Measurements from ENCODE around the gene CDC42EP1.
"Not testable (repeated sequence)": the region's sequence is repeated elsewhere in the genome, so short reads cannot be mapped to it uniquely, and the experiment has no call there.

Gene CDC42EP1

DNA sequence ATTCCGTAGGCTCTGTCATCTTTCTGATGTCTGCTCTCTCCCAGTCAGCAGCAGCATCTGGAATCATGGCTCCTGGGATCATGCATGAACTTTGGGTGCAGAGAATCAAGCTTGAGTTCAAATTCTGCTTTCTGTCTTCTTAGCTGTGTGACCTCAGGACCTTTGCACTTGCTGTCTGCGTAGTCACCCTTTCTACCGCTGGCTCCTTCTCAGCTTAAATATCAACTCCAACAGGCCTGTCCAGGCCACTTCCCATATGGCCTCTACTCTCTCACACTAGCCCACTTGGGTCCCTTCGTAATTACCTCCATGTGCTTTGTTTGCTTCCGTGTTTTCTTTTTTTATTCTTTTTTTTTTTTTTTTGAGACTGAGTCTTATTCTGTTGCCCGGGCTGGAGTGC is 43.8 kb downstream of the CDC42EP1 start:
- H3K4me3 Mint-ChIP-seq, result no peak overlapping the region
- peaks cover 38% of the 10 kb centered on the region for H3K4me1 Mint-ChIP-seq (ENCODE audit: low read depth)

DNA sequence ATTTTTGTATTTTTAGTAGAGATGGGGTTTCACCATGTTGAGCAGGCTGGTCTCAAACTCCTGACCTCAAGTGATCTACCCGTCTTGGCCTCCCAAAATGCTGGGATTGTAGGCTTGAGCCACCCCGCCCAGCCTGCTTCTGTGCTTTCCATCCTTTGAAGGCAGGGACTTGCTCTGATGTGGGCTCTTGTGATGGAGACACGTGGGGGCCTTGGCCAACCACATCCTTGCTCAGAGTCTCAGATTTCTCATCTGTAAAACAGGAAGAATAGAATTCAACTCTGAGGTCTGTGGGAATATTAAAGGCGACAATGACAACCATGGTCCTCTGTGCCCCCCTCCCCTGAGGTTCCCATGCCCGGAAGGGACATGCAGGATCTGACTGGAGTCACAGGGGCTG is 44.6 kb downstream of the CDC42EP1 start:
- no peaks in the 10 kb centered on the region for H3K36me3 Mint-ChIP-seq
- H3K27ac Mint-ChIP-seq, result peak overlapping the region; percentile 61
- no peaks in the 10 kb centered on the region for H3K9me3 Mint-ChIP-seq (ENCODE audit: low read depth)
- peaks cover 39% of the 10 kb centered on the region for H3K4me1 Mint-ChIP-seq (ENCODE audit: low read depth)
- no peaks in the 10 kb centered on the region for H3K27me3 Mint-ChIP-seq
- peak overlapping the region; percentile 38 for H3K4me3 Mint-ChIP-seq

More for the DNA sequence above, 43.8 kb downstream of the CDC42EP1 start:
- no peaks in the 10 kb centered on the region for H3K9me3 Mint-ChIP-seq (ENCODE audit: low read depth)
- peak overlapping the region; percentile 50 for H3K27ac Mint-ChIP-seq
- no peaks in the 10 kb centered on the region for H3K27me3 Mint-ChIP-seq
- H3K36me3 Mint-ChIP-seq, result no peaks in the 10 kb centered on the region

DNA sequence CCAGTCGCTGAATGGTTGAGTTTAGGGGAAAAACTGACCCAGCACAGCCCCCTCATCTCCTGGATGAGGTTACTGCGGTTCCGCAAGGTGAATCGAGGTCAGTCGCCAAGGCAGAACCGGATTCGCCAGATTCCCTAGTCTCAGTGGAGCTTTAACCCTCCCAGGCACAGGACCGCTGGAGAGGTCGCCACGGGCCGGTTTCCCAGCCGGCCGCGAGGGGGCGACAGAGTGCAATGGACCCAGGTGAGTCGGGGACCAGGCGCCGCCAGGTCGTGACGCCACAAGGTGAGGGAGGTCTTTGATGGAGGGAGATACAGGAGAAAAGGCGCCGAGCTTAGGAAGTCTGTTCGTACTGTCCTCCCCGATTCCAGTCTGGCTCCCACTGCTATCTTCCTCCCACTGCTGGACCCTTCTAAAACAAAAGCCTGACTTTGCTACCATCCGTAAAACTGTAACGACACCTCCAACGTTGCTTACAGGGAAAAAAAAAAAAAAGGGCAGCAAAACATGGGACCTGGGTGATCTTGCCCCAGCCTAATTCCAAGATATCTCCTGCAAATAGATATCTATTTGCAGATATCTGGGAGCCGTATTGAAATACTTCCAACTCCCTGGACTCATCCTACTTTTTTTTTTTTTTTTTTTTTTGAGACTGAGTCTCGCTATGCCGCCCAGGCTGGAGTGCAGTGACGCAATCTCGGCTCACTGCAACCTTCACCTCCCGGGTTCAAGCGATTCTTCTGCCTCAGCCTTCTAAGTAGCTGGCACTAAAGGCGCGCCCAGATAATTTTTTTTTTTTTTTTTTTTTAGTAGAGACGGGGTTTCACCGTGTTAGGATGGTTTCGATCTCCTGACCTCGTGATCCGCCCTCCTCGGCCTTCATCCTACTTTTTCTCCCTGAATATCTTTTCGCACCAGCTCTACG is 47.0 kb downstream of the CDC42EP1 start:
- peaks cover 52% of the 10 kb centered on the region for H3K4me1 Mint-ChIP-seq (ENCODE audit: low read depth)
- H3K27ac Mint-ChIP-seq, result peak overlapping the region; percentile 70
- no peaks in the 10 kb centered on the region for H3K36me3 Mint-ChIP-seq
- no peaks in the 10 kb centered on the region for H3K27me3 Mint-ChIP-seq
- H3K4me3 Mint-ChIP-seq, result peak overlapping the region; percentile 89
- H3K9me3 Mint-ChIP-seq (ENCODE audit: low read depth), result no peaks in the 10 kb centered on the region

DNA sequence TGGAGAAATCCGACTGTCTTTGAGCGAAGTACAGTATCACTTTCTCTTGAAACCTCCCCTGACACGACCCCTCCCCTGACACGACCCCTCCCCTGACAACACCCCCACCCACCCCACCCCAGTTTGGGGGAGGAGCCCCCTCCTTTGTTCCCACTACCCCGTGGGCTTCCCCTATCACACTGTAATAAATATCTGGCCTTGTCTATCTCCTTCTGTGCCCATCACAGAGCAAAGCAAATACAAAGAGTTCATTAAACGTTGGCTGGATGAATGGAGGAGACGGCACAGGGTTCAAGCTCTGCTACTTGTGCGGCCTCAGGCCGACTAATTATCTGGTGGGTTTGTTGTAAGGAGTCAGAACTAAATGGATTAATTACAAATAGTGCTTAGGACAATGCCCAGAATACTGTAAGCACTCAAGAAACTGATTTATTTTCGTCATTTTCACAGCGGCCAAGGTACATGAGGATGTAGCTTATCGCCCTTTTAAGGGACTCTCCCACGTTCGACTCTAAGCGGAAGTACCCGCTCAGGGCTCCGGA is 47.7 kb downstream of the CDC42EP1 start:
- H3K4me3 Mint-ChIP-seq, result peak overlapping the region; percentile 89
- H3K36me3 Mint-ChIP-seq, result no peaks in the 10 kb centered on the region
- peaks cover 47% of the 10 kb centered on the region for H3K4me1 Mint-ChIP-seq (ENCODE audit: low read depth)
- H3K27me3 Mint-ChIP-seq, result no peaks in the 10 kb centered on the region
- no peaks in the 10 kb centered on the region for H3K9me3 Mint-ChIP-seq (ENCODE audit: low read depth)
- peak overlapping the region; percentile 97 for H3K27ac Mint-ChIP-seq

DNA sequence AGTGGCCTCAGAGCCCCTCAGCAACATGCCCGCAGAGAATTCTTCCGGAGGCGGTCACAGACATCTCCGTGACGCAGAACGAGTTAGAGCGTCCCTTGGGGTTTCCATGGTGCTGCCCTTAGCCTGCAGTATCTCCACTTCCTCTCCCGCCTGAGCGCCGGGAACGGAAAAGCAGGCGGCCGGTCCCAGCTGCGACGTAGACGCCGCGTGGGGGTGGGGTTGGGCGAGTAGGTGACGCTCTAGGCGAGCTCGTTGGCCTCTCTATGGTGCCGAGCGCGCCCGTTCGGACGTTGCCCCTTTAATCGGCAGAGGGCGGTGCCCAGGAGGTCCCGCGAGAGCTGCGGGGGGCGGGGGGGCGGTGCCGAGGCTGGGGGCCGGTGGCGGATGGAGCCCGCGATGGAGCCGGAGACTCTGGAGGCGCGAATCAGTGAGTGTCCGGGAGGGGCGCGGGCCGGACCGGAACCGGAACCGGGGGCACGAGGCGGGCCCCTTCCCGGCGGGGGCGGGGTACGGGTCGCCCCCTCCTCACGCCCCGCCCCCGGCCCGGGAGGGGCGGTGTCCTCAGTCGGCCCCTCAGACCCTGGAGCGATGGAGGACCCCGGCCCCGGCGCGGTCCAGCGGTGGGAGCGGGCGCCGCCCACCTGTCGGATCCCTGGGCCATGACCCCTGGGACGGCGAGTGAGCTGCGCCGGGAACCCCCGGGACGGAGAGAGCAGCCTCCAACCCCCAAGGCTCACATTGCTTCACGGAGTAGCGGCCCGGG is 48.4 kb downstream of the CDC42EP1 start, which contains the start of gene GGA1:
Gene GGA1 (plus strand): TSS at position 358 of the 763 bp plus-strand sequence. CDS start 27 bp downstream, at position 385.
- Mint-ChIP-seq H3K4me1 (ENCODE audit: low read depth) (peaks cover 48% of the 10 kb centered on the region), H3K9me3 (ENCODE audit: low read depth) (no peaks in the 10 kb centered on the region), H3K36me3 (no peaks in the 10 kb centered on the region), H3K27me3 (no peaks in the 10 kb centered on the region), H3K4me3 (peak within 1 kb of the TSS; percentile 93), H3K27ac (peak within 1 kb of the TSS; percentile 97)

DNA sequence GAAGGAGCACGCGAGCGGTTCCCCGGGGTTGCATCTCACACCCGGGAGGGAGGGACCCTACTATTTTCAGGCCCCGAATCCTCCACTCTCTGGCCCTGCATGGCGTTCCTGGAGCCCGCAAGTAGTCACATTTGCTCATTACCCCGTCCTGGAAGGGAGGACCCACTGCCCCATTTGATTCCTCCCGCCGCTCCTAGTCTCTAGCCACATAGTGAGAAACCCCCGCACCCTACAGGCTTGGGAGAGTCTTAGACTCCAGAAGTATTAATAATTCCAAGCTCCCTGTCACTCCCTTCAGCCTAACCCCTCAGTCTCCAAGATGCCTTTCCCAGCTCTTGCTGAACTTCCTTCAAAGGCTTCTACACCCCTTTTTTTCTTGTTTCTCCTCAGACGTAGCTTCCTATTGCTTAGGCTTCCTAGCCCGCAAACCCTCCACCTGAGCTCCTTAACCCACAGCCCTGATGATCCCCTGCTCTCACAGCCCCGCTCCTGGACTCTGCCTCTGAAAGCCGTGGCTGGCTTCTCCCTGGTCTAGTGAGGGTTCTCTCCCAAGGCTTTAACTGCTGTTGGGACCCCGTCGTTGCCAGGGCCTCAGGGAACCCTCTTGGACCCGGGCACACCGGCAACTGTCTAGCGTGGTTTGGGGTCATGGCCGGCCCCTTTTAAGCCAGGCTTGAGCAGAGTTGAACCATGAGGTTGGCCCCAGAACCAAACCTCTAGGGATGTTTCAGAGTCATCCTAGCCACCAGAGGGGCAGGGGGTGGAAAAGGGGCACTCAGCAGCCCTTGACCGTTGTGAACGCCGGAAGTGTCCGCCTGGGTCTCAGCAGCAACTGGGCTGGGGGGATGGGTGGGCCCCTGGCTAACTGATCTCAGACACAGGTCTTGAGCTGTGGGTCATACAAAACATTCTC is 49.2 kb downstream of the CDC42EP1 start:
- H3K4me1 Mint-ChIP-seq (ENCODE audit: low read depth), result peaks cover 43% of the 10 kb centered on the region
- H3K4me3 Mint-ChIP-seq, result peak overlapping the region; percentile 93
- H3K27me3 Mint-ChIP-seq, result no peaks in the 10 kb centered on the region
- H3K9me3 Mint-ChIP-seq (ENCODE audit: low read depth), result no peaks in the 10 kb centered on the region
- H3K27ac Mint-ChIP-seq, result peak overlapping the region; percentile 89
- no peaks in the 10 kb centered on the region for H3K36me3 Mint-ChIP-seq

DNA sequence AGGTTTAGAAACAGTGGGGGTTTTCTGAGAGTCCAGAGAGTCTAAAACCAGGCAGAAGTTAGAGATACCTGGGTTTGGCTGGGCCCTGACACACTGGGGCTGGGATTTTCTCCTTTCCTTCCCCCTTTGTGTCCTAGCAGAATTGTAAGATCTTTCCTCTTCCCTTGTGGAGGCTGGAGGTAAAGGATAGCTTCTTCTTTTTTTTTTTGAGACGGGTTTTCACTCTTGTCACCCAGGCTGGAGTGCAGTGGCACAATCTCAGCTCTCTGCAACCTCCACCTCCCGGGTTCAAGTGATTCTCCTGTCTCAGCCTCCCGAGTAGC is 49.8 kb downstream of the CDC42EP1 start:
- peaks cover 37% of the 10 kb centered on the region for H3K4me1 Mint-ChIP-seq (ENCODE audit: low read depth)
- not testable (repeated sequence) for H3K9me3 Mint-ChIP-seq (ENCODE audit: low read depth); H3K27me3 Mint-ChIP-seq; H3K36me3 Mint-ChIP-seq
- peak overlapping the region; percentile 93 for H3K4me3 Mint-ChIP-seq
- H3K27ac Mint-ChIP-seq, result peak overlapping the region; percentile 89

DNA sequence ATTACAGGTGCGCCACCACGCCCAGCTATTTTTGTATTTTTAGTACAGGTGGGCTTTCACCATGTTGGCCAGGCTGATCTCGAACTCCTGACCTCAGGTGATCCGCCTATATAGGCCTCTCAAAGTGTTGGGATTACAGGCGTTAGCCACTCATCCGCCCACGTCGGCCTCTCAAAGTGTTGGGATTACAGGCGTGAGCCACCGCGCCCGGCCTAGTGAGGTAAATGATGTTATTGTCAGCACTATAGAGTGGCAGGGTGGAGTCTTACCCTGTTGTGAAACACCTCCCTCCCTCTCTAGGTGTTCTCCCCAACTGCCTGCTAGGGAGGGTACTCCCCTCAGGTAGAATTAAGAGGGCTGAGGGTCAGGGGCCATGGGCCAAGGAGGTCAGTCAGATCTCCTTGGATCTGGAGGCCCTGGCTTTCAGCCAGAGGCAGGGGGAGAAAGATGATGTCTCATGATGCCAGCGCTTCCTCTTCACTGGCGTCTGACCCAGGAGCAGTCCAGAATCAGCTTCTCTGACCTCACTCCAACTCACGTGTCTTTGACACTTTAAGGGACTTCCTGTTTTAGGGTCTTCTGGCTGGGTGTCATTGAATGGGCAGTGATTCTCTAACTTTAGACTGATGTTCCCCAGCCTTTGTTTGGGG is 50.3 kb downstream of the CDC42EP1 start:
- no peak overlapping the region for H3K27ac Mint-ChIP-seq
- H3K27me3 Mint-ChIP-seq, result no peaks in the 10 kb centered on the region

DNA sequence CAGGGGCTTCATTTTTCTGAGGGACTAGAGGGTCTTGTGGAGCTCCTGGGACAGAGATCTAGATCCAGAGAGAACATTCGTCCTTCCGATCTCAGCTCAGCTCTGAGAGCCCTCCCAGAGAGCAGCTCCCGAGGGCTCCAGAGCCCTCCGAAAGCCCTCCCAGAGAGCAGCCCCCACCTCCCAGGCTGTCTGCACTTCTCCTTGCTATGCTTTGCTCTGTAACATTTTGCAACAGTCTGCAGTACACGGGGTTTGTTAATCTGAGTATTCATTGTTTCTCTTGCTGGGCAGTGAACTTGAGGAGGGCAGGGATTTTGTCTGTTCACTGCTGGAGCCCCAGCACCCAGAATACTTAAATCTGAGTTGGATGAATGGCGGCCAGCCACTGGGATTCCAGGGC is 50.9 kb downstream of the CDC42EP1 start:
- no peak overlapping the region for H3K27ac Mint-ChIP-seq
- H3K36me3 Mint-ChIP-seq, result no peaks in the 10 kb centered on the region
- H3K9me3 Mint-ChIP-seq (ENCODE audit: low read depth), result no peaks in the 10 kb centered on the region
- H3K4me3 Mint-ChIP-seq, result no peak overlapping the region
- peaks cover 29% of the 10 kb centered on the region for H3K4me1 Mint-ChIP-seq (ENCODE audit: low read depth)
- no peaks in the 10 kb centered on the region for H3K27me3 Mint-ChIP-seq

More for the DNA sequence above, 50.3 kb downstream of the CDC42EP1 start:
- H3K36me3 Mint-ChIP-seq, result no peaks in the 10 kb centered on the region
- H3K4me3 Mint-ChIP-seq, result peak overlapping the region; percentile 93
- H3K9me3 Mint-ChIP-seq (ENCODE audit: low read depth), result no peaks in the 10 kb centered on the region
- peaks cover 32% of the 10 kb centered on the region for H3K4me1 Mint-ChIP-seq (ENCODE audit: low read depth)

DNA sequence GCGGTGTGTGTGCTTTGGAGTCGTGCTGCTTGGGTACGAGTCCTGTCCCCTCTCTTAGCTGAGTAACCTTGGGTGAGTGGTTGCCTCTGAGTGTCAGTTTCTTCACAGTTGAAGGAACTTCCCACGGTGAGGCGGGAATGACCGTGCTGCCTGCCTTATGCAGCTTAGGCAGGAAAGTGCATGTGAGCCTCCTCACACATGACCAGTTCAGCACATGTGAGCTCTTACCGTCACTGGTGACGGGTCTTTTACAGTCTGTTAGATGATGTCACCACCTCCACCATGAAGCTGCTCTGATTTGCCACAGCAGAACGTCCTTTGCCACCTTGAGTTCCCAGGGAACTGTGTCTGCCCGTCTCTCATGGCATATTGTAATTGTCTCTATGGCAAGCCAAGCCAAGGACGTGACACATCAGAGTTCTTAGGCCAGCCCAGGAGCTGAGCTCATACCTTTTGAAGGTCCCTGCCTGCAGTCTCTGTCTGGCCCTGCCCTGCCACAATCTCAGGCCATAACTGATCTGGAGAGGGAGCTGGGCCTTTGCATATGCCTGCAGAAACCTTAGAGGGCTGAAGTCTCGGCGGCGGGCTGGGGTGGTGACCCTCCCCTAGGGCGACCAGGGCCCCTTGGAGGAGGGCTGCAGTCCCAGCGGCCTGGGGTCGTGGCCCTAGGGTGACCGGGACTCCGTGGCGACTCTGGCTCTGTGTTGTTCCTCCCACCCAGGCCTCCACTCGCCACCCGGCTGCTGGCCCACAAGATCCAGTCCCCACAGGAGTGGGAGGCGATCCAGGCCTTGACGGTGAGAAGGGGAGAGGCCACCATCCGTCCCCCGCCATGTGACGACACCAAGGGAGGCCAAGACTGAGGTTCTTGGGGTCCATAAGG is 56.2 kb downstream of the CDC42EP1 start:
- H3K4me1 Mint-ChIP-seq (ENCODE audit: low read depth), result peaks cover 4% of the 10 kb centered on the region
- no peak overlapping the region for H3K27ac Mint-ChIP-seq
- H3K9me3 Mint-ChIP-seq (ENCODE audit: low read depth), result no peaks in the 10 kb centered on the region
- no peaks in the 10 kb centered on the region for H3K27me3 Mint-ChIP-seq
- H3K4me3 Mint-ChIP-seq, result no peak overlapping the region
- H3K36me3 Mint-ChIP-seq, result no peaks in the 10 kb centered on the region

DNA sequence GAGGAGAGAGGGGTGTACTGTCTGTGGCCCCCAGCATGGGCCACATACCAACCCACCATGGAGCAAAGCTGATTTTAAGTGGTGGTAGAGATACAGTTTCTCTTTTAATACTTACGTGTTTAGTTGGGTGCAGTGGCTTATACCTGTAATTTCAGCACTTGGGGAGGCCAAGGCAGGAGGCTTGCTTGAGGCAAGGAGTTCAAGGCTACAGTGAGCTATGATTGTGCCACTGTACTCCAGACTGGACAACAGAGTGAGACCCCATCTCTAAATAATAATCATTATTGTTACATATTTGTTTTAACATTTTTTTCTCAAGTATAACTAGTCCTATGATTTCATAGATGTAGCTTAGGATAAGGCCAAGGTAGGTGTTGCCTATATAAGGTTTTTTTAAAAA is 57.2 kb downstream of the CDC42EP1 start:
- Mint-ChIP-seq H3K36me3 (no peaks in the 10 kb centered on the region), H3K27me3 (no peaks in the 10 kb centered on the region), H3K9me3 (ENCODE audit: low read depth) (no peaks in the 10 kb centered on the region), H3K27ac (no peak overlapping the region), H3K4me3 (no peak overlapping the region), H3K4me1 (ENCODE audit: low read depth) (peaks cover 3% of the 10 kb centered on the region)

DNA sequence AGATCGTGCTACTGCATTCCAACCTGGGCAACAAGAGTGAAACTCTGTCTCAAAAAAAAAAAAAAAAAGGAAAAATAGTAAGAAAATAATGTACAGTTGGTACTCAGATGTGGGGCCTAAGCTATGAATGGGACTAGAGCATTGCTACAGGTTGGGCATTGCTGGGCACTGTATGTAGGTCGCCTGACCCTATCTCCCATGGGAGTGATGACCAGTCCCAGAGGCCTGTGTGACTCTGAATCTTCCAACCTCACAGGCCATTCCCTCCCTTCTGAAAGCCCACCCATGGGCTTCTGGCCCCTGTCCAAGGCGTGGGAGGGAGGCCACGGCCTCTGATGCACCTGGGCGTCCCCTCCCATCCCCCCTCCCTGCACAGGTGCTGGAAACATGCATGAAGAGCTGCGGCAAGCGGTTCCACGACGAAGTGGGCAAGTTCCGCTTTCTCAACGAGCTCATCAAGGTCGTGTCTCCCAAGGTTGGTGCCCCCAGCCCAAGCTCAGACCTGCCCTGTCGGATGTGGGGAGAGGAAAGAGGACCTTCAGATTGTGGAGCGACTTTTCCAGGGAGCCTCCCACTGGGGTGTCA is 57.9 kb downstream of the CDC42EP1 start:
- Mint-ChIP-seq H3K27ac (no peak overlapping the region), H3K4me1 (ENCODE audit: low read depth) (peaks cover 5% of the 10 kb centered on the region), H3K27me3 (no peaks in the 10 kb centered on the region), H3K4me3 (no peak overlapping the region), H3K9me3 (ENCODE audit: low read depth) (no peaks in the 10 kb centered on the region), H3K36me3 (no peaks in the 10 kb centered on the region)

DNA sequence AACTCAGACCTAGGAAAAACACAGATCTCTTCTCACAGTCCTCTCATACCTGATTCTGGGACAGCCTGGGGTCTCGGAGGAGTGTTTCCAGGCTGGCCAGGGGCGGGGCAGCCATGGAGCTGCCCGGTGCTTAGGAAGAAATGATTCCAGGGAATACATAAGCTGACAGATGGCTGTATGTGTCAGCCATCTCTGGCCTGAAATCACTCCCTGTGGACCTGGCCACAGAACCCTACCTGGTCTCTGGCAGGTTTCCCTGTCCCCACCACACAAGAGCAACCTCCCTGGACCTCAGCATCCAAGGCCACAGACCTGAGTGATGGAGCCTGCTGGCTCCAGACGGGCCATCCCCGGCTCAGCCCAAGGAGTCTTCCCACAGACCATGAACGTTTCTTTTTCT is 58.4 kb downstream of the CDC42EP1 start:
- no peak overlapping the region for H3K4me3 Mint-ChIP-seq

More for the DNA sequence above, 58.4 kb downstream of the CDC42EP1 start:
- H3K9me3 Mint-ChIP-seq (ENCODE audit: low read depth), result no peaks in the 10 kb centered on the region
- H3K27me3 Mint-ChIP-seq, result no peaks in the 10 kb centered on the region
- peaks cover 3% of the 10 kb centered on the region for H3K4me1 Mint-ChIP-seq (ENCODE audit: low read depth)
- H3K36me3 Mint-ChIP-seq, result no peaks in the 10 kb centered on the region
- no peak overlapping the region for H3K27ac Mint-ChIP-seq
